Muscle layer of colon (tissue), 2 donors: ENCODE results near the gene AK1.
A peak's percentile ranks its signal among the peaks of the same experiment; 100 is the strongest.

ENCODE experiments used
- H3K27ac ChIP-seq: one replicate; pipeline ENCODE4 v1.7.0; 2013; ENCODE audit warnings: low read depth, mild to moderate bottlenecking, low read length, moderate library complexity
- H3K27me3 ChIP-seq, 2 donors: one replicate each; pipeline ENCODE4 v1.7.0; 2013; ENCODE audit warnings: low read length in 2 of 2, mild to moderate bottlenecking in 2 of 2; ENCODE audit not compliant: insufficient read depth in 2 of 2, control insufficient read depth in 1 of 2
- H3K36me3 ChIP-seq: one replicate; pipeline ENCODE4 v1.7.0; 2013; ENCODE audit warnings: mild to moderate bottlenecking, low read length; ENCODE audit not compliant: insufficient read depth
- H3K4me1 ChIP-seq: one replicate; pipeline ENCODE4 v1.7.0; 2013; ENCODE audit warnings: mild to moderate bottlenecking, low read length; ENCODE audit not compliant: insufficient read depth
- H3K4me3 ChIP-seq, 2 donors: one replicate each; pipeline ENCODE4 v1.7.0; 2013; ENCODE audit warnings: low read length in 2 of 2, low read depth in 1 of 2, mild to moderate bottlenecking in 1 of 2, moderate library complexity in 1 of 2
- H3K9ac ChIP-seq: one replicate; pipeline ENCODE4 v1.7.0; 2013; ENCODE audit warnings: low read length
- H3K9me3 ChIP-seq: one replicate; pipeline ENCODE4 v1.7.0; 2013; ENCODE audit warnings: mild to moderate bottlenecking, low read length
- donor health status: abdominal sarcoma.
- donor health status: Adenocarcinoma of cecum.

The AK1 gene

DNA sequence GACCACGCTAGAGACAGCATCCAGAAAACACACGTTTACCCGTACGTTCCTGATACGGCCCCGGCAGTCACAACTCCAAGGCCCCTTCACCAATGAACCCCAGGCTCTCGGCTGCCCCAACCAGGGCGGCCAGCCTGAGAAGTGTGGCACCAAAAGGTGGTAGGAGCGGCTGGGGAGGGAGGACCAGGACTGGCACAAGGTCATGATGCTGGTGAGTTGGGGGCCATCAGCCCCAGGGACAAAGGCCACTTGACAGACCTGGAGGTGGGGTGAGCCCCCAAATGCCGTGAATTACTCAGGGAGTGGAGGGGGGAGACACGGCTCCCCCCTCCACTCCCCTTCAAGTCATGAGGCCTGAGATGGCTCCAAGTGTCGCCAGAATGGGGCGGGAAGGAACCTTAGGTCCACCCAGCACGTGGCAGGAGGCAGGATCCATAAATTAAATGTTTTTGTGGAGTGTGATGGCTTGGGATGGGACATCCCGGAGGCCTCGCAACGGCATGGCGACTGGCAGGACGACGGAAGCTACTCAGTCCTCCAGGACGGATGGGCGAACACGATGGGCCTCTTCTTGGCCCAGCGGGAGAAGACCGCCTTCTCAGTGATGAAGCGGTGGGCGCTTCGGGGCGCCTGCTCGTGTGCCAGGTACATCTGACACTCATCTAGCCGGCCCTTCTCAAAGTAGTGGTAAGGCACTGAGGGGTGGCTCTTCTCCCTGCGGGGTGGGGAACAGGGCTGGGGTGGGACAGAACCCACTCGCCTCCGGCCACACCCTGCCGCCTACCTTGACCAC, 30.6 kb upstream of the AK1 start:
- Histone ChIP-seq H3K4me1 (peaks cover 25% of the 10 kb centered on the region), H3K9ac (no peak overlapping the region), H3K4me3 (no peak overlapping the region), H3K27ac (no peak overlapping the region), H3K36me3 (peaks cover 9% of the 10 kb centered on the region), H3K9me3 (no peaks in the 10 kb centered on the region), H3K27me3 (no peaks in the 10 kb centered on the region)

DNA sequence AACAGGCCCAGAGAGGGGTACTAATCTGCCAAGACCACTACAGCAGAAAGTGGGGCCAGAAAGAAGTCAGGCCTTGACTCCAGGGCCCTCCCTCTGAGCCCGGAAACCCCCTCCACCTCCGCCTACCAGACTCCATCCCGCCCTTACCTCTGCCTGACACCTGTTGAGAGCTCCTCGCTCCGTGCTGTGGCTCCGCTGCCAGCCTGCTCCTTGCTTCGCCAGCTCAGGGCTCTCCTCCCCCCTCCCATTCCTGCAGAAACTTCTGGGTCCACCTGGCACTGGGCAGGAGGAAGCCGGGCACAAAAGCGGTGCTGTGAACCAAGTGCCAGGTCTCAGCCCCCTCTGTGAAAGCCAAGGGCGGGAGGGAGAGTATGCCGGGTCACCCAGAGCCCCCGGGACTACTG, 28.3 kb upstream of the AK1 start:
- Histone ChIP-seq H3K27ac (no peak overlapping the region), H3K9ac (no peak overlapping the region), H3K9me3 (no peaks in the 10 kb centered on the region), H3K27me3 (no peaks in the 10 kb centered on the region), H3K4me3 (no peak overlapping the region), H3K36me3 (peaks cover 6% of the 10 kb centered on the region), H3K4me1 (peaks cover 29% of the 10 kb centered on the region)

GRCh38 chr9:127905004-127905728, 27.7 kb upstream of the AK1 start:
- peak overlapping the region; percentile 48 for H3K27ac ChIP-seq
- H3K4me1 ChIP-seq: peaks cover 31% of the 10 kb centered on the region
- no peaks in the 10 kb centered on the region for H3K36me3 ChIP-seq
- H3K4me3 ChIP-seq: no peak overlapping the region
- no peaks in the 10 kb centered on the region for H3K27me3 ChIP-seq
- no peak overlapping the region for H3K9ac ChIP-seq
- no peaks in the 10 kb centered on the region for H3K9me3 ChIP-seq

GRCh38 chr9:127904561-127905003, 27.1 kb upstream of the AK1 start:
- peak overlapping the region; percentile 48 for H3K27ac ChIP-seq
- H3K9me3 ChIP-seq: no peaks in the 10 kb centered on the region
- H3K27me3 ChIP-seq: no peaks in the 10 kb centered on the region
- peaks cover 37% of the 10 kb centered on the region for H3K4me1 ChIP-seq
- H3K4me3 ChIP-seq: no peak overlapping the region
- no peak overlapping the region for H3K9ac ChIP-seq
- no peaks in the 10 kb centered on the region for H3K36me3 ChIP-seq

DNA sequence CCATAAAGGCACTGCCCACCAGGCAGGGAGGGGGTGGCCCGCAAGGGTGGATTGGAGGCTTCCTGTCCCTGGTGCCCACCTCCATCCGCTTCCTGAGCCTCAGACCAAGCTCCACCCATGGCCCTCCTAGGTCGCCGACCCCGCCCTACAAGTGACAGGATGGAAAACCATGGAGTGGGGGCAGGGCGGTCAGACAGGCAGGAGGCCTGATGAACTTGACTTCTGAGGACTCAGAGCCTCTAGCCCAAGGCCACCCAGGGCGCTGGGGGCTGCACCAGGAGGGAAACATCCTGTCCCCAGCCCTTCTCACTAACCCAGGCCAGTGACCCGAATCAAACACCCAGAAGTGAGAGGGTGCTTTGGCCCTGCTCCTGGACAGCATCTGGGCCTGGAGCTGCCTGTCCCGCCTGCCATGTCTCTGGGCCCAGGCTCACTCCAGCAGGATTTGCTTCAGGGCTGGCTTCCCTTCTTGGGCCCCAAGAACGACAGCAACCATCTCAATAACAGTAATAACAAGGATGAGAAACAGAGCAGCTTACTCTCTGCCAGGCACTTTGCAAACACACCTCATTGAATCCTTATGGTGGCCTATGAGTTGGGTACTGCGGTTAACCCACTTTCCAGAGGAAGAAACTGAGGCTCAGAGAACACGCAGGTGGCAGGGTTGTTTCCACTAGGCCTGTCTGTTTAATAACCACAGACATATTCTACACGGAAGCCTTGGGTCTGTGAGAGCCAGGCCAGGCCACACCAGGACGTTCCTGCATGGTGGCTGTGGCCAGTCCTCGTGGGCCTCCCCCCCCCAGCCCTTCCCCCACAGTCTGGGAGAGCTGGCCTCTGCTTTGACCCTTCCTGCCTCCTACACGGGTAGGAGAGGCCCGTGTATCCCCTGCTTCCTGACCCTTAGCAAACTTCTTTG, 26.3 kb upstream of the AK1 start:
- Histone ChIP-seq H3K4me3 (no peak overlapping the region), H3K4me1 (peaks cover 37% of the 10 kb centered on the region), H3K9ac (no peak overlapping the region)

DNA sequence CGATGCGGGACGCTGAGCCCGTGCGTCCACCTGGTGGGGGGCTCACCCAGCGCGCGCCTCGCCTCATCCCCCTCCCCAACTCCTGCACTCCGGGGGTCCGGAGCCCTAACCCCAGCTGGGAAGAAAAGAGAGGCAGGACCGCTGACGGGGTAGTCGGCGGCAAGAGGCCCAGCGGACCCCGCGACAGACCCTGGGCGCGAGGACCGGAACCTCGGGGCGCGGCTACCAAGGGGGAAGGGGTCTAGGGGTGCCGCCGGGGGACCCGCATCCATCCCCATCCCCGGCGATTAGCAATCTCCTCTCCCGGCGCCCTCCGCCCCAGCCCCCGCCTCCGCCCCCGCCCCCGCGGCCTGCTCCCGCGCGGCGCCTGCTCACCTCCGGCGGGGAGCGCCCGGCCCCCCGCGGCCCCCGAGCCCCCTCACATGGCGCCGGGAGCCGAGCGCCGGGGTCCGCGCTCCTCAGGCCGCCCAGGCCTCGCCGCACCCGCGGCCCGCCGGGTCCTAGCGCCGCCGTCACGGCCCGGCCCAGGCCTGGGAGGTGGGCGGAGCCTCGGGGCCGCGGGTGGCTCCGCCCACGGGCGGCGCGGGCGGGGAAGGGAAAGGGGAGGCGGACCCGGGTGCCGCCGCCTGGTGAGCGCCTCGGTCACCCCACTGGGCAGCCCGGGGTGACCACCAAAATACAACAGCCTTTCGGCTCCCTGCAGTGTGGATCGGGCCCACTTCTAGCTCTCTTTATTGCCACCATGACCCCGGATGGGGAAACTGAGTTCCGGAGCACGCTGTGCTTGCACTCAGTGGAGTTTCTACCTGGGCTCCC, 21.9 kb upstream of the AK1 start, which contains the start of gene ST6GALNAC6:
Gene ST6GALNAC6 (minus strand): TSS at position 476 of the 816 bp plus-strand sequence. CDS start 1,622 bp downstream, outside the sequence.
- peak within 1 kb of the TSS; percentile 57 for H3K9ac ChIP-seq
- H3K4me1 ChIP-seq: peaks cover 40% of the 10 kb centered on the region
- H3K36me3 ChIP-seq: peaks cover 17% of the 10 kb centered on the region
- H3K9me3 ChIP-seq: no peaks in the 10 kb centered on the region
- H3K27ac ChIP-seq: peak within 1 kb of the TSS; percentile 85
- no peaks in the 10 kb centered on the region for H3K27me3 ChIP-seq
- H3K4me3 ChIP-seq: peak within 1 kb of the TSS; percentile 73 to 81

More for the DNA sequence above, 26.3 kb upstream of the AK1 start:
- Histone ChIP-seq H3K9me3 (no peaks in the 10 kb centered on the region), H3K27me3 (no peaks in the 10 kb centered on the region), H3K36me3 (no peaks in the 10 kb centered on the region), H3K27ac (peak overlapping the region; percentile 48)

DNA sequence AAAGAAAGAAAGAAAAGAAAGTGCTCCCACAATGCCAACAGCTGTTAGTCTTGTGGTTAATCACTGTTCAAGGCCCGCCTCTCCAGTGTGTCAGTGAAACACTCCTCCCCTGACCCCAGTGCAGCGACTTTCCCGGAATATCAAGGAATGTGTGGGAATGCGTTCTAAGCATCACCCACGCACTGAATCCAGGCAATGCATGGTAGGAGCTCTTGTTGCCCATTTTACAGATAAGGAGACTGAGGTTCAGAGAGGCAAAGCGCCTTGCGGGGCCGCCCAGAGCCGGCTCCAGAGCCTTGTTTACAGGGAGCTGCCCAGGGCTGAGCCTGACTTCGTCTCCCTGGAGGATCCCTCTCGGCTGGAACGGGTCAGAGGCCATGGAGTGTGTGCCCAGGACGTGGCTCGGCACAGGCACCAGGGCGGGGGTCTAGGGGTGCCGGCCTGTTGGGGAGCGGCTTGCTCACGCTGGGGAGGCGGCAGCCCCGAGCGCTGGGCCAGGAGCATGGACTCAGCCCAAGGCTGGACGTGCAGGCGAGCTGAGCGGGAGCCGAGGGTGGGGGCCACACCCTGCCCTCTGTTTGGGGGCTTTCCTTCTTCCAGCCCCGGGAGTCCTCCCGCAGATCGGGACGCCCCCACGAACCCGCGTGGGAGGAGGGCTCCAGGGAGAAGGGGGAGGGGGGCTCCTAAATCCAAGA, 21.1 kb upstream of the AK1 start:
- Histone ChIP-seq H3K27me3 (no peaks in the 10 kb centered on the region), H3K4me3 (peak overlapping the region; percentile 73 to 81), H3K9ac (peak overlapping the region; percentile 57), H3K4me1 (peaks cover 32% of the 10 kb centered on the region), H3K9me3 (no peaks in the 10 kb centered on the region), H3K27ac (peak overlapping the region; percentile 85), H3K36me3 (peaks cover 25% of the 10 kb centered on the region)

GRCh38 chr9:127897193-127897692, 19.8 kb upstream of the AK1 start:
- H3K36me3 ChIP-seq: peaks cover 38% of the 10 kb centered on the region
- H3K9me3 ChIP-seq: peaks cover 5% of the 10 kb centered on the region
- peak overlapping the region; percentile 61 for H3K27ac ChIP-seq
- peak overlapping the region in 1 of 2 donors; percentile 50 for H3K4me3 ChIP-seq
- H3K4me1 ChIP-seq: peaks cover 29% of the 10 kb centered on the region
- H3K9ac ChIP-seq: no peak overlapping the region
- H3K27me3 ChIP-seq: no peaks in the 10 kb centered on the region

- peaks cover 39% of the 10 kb centered on the region for H3K36me3 ChIP-seq
- H3K4me1 ChIP-seq: peaks cover 29% of the 10 kb centered on the region
- no peaks in the 10 kb centered on the region for H3K27me3 ChIP-seq
- peak overlapping the region; percentile 61 for H3K27ac ChIP-seq
- peaks cover 5% of the 10 kb centered on the region for H3K9me3 ChIP-seq
- peak overlapping the region in 1 of 2 donors; percentile 50 for H3K4me3 ChIP-seq
- H3K9ac ChIP-seq: no peak overlapping the region
These were observed 19.1 kb upstream of the AK1 start for GRCh38 chr9:127896395-127897192.
